Measurements from ENCODE around the gene KRT7.
"Not testable (repeated sequence)": the region's sequence is repeated elsewhere in the genome, so short reads cannot be mapped to it uniquely, and the experiment has no call there.

KRT7 gene

GRCh38 chr12:52249511-52250047 is 16.5 kb downstream of the KRT7 start:
- Histone ChIP-seq H3K4me2 (ENCODE audit: low read length) (no peak overlapping the region), H3K9me2 (ENCODE audit: low read depth, low read length) (no peaks in the 10 kb centered on the region), H3F3A (ENCODE audit: insufficient read depth, low read length) (no peaks in the 10 kb centered on the region), H3K79me2 (ENCODE audit: insufficient read depth, low read length) (no peaks in the 10 kb centered on the region), H3K27ac (ENCODE audit: low read depth, low read length, poor library complexity, severe bottlenecking) (no peak overlapping the region), H2AFZ (ENCODE audit: low read length) (no peak overlapping the region), H3K4me3 (ENCODE audit: low read depth, low read length, poor library complexity, severe bottlenecking) (no peak overlapping the region), H3K9me3 (ENCODE audit: low read length) (no peaks in the 10 kb centered on the region), H3K9ac (ENCODE audit: low read length) (no peak overlapping the region), H3K36me3 (ENCODE audit: insufficient read depth, low read length) (no peaks in the 10 kb centered on the region), H4K20me1 (ENCODE audit: insufficient read depth, low read length) (no peaks in the 10 kb centered on the region), H3K27me3 (ENCODE audit: insufficient read depth, low read length) (no peaks in the 10 kb centered on the region), H3K4me1 (ENCODE audit: insufficient read depth, low read length, severe bottlenecking) (no peaks in the 10 kb centered on the region)
- TF ChIP-seq CTCF (IDR thresholded peaks at IDR 0.05; ENCODE audit: low read length) (no peak), EZH2 (IDR thresholded peaks at IDR 0.05; ENCODE audit: borderline replicate concordance, low read length) (no peak)

GRCh38 chr12:52250048-52250990 is 17.3 kb downstream of the KRT7 start:
- Histone ChIP-seq H3K9me3 (ENCODE audit: low read length) (no peaks in the 10 kb centered on the region), H3K9me2 (ENCODE audit: low read depth, low read length) (no peaks in the 10 kb centered on the region), H2AFZ (ENCODE audit: low read length) (no peak overlapping the region), H3K27ac (ENCODE audit: low read depth, low read length, poor library complexity, severe bottlenecking) (no peak overlapping the region), H4K20me1 (ENCODE audit: insufficient read depth, low read length) (no peaks in the 10 kb centered on the region), H3K36me3 (ENCODE audit: insufficient read depth, low read length) (no peaks in the 10 kb centered on the region), H3K27me3 (ENCODE audit: insufficient read depth, low read length) (no peaks in the 10 kb centered on the region), H3K9ac (ENCODE audit: low read length) (no peak overlapping the region), H3K4me3 (ENCODE audit: low read depth, low read length, poor library complexity, severe bottlenecking) (no peak overlapping the region), H3K79me2 (ENCODE audit: insufficient read depth, low read length) (no peaks in the 10 kb centered on the region), H3F3A (ENCODE audit: insufficient read depth, low read length) (no peaks in the 10 kb centered on the region), H3K4me2 (ENCODE audit: low read length) (no peak overlapping the region), H3K4me1 (ENCODE audit: insufficient read depth, low read length, severe bottlenecking) (no peaks in the 10 kb centered on the region)
- TF ChIP-seq CTCF (IDR thresholded peaks at IDR 0.05; ENCODE audit: low read length) (no peak), EZH2 (IDR thresholded peaks at IDR 0.05; ENCODE audit: borderline replicate concordance, low read length) (no peak)

- no peaks in the 10 kb centered on the region for H3K9me2 ChIP-seq (ENCODE audit: low read depth, low read length)
- no peak overlapping the region for H3K4me3 ChIP-seq (ENCODE audit: low read depth, low read length, poor library complexity, severe bottlenecking)
- no peak overlapping the region for H3K9ac ChIP-seq (ENCODE audit: low read length)
- TF ChIP-seq CTCF (IDR thresholded peaks at IDR 0.05; ENCODE audit: low read length) (no peak), EZH2 (IDR thresholded peaks at IDR 0.05; ENCODE audit: borderline replicate concordance, low read length) (no peak)
- H3K4me2 ChIP-seq (ENCODE audit: low read length), result no peak overlapping the region
- H3K27me3 ChIP-seq (ENCODE audit: insufficient read depth, low read length), result no peaks in the 10 kb centered on the region
- no peaks in the 10 kb centered on the region for H3K4me1 ChIP-seq (ENCODE audit: insufficient read depth, low read length, severe bottlenecking)
- no peak overlapping the region for H3K27ac ChIP-seq (ENCODE audit: low read depth, low read length, poor library complexity, severe bottlenecking)
- no peaks in the 10 kb centered on the region for H3F3A ChIP-seq (ENCODE audit: insufficient read depth, low read length)
- no peak overlapping the region for H2AFZ ChIP-seq (ENCODE audit: low read length)
- no peaks in the 10 kb centered on the region for H3K36me3 ChIP-seq (ENCODE audit: insufficient read depth, low read length)
- H4K20me1 ChIP-seq (ENCODE audit: insufficient read depth, low read length), result no peaks in the 10 kb centered on the region
- H3K79me2 ChIP-seq (ENCODE audit: insufficient read depth, low read length), result no peaks in the 10 kb centered on the region
- no peaks in the 10 kb centered on the region for H3K9me3 ChIP-seq (ENCODE audit: low read length)
These were observed 18.5 kb downstream of the KRT7 start for GRCh38 chr12:52251367-52252051.

- not testable (repeated sequence) for H3K27me3 ChIP-seq (ENCODE audit: insufficient read depth, low read length); H3K9ac ChIP-seq (ENCODE audit: low read length); H3K36me3 ChIP-seq (ENCODE audit: insufficient read depth, low read length); H3K9me2 ChIP-seq (ENCODE audit: low read depth, low read length); H3K4me1 ChIP-seq (ENCODE audit: insufficient read depth, low read length, severe bottlenecking); H3F3A ChIP-seq (ENCODE audit: insufficient read depth, low read length); H3K4me2 ChIP-seq (ENCODE audit: low read length); H3K27ac ChIP-seq (ENCODE audit: low read depth, low read length, poor library complexity, severe bottlenecking); H4K20me1 ChIP-seq (ENCODE audit: insufficient read depth, low read length); H3K9me3 ChIP-seq (ENCODE audit: low read length); H2AFZ ChIP-seq (ENCODE audit: low read length); H3K4me3 ChIP-seq (ENCODE audit: low read depth, low read length, poor library complexity, severe bottlenecking); H3K79me2 ChIP-seq (ENCODE audit: insufficient read depth, low read length)
These were observed 19.2 kb downstream of the KRT7 start for GRCh38 chr12:52252175-52252615.

Data from OCI-LY1 (cell line).